KMS-11 (cell line): ENCODE results near the gene AUTS2.

ENCODE experiments used
- H2AFZ ChIP-seq: fragments of 200-600 bp; sonication (generic); 2 replicates; pipeline ENCODE4 v1.6.1; 2016; ENCODE audit warnings: antibody characterized with exemption, mixed run types, low read depth
- H3K27ac ChIP-seq: fragments of 200-600 bp; sonication (generic); 2 replicates; pipeline ENCODE4 v1.6.1; 2016; ENCODE audit warnings: mild to moderate bottlenecking, mixed run types
- H3K27me3 ChIP-seq: fragments of 200-600 bp; sonication (generic); 2 replicates; pipeline ENCODE4 v1.6.1; 2017; ENCODE audit warnings: mild to moderate bottlenecking, low read depth, mixed run types, moderate library complexity; ENCODE audit not compliant: insufficient read depth
- H3K36me3 ChIP-seq: fragments of 200-600 bp; sonication (generic); 2 replicates; pipeline ENCODE4 v1.6.1; 2017; ENCODE audit warnings: mild to moderate bottlenecking, mixed run types; ENCODE audit not compliant: insufficient read depth
- H3K4me1 ChIP-seq: fragments of 200-600 bp; sonication (generic); 2 replicates; pipeline ENCODE4 v1.6.1; 2016; ENCODE audit warnings: mild to moderate bottlenecking, low read depth, mixed run types; ENCODE audit not compliant: poor library complexity, severe bottlenecking
- H3K4me2 ChIP-seq: fragments of 200-600 bp; sonication (generic); 2 replicates; pipeline ENCODE4 v1.7.0; 2016; ENCODE audit warnings: mild to moderate bottlenecking, mixed run types
- H3K4me3 ChIP-seq: fragments of 200-600 bp; sonication (generic); IDR thresholded peaks from 2 replicates; pipeline ENCODE4 v1.6.1; 2017; ENCODE audit warnings: low read depth, low read length, mixed read lengths; ENCODE audit not compliant: insufficient read depth
- H3K79me2 ChIP-seq: fragments of 200-600 bp; sonication (generic); 2 replicates; pipeline ENCODE4 v1.6.1; 2016; ENCODE audit warnings: low read depth, mixed run types; ENCODE audit not compliant: insufficient read depth
- H3K9ac ChIP-seq: fragments of 200-600 bp; sonication (generic); 2 replicates; pipeline ENCODE4 v1.6.1; 2016; ENCODE audit warnings: mild to moderate bottlenecking, mixed run types
- H4K20me1 ChIP-seq: fragments of 200-600 bp; sonication (generic); 2 replicates; pipeline ENCODE4 v1.6.1; 2016; ENCODE audit warnings: mild to moderate bottlenecking, mixed run types; ENCODE audit not compliant: insufficient read depth
- TF ChIP-seq, protein P1 (sequence below): fragments of 200-600 bp; sonication (generic); conservative IDR thresholded peaks from 2 replicates; pipeline ENCODE4 v1.6.1; 2017; ENCODE audit warnings: low read depth, mild to moderate bottlenecking, antibody characterized with exemption, low read length, moderate library complexity, mixed read lengths

The AUTS2 gene

DNA sequence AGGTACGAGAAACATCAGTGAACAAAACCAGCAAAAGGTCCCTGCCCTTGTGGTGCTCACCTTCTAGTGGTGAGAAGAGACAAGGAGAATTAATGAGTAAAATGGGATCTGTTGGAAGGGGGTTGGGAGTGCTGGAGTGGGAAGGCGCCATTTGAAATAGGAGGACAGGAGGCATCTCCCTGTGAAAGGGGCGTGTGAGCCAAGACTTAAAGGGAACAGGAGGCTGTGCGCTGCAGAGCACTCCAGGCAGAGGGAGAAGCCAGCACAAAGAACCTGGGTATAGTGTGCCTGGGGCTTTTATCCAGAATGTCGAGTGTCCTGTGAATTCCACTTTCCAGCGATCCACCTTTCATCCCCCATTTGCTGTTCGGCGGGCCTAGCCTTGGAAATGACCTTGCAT, 1035.8 kb downstream of the AUTS2 start:
- no peak overlapping the region for H3K4me3 ChIP-seq
- no peaks in the 10 kb centered on the region for H3K79me2 ChIP-seq
- H4K20me1 ChIP-seq, result no peaks in the 10 kb centered on the region
- TF ChIP-seq, protein P1, sequence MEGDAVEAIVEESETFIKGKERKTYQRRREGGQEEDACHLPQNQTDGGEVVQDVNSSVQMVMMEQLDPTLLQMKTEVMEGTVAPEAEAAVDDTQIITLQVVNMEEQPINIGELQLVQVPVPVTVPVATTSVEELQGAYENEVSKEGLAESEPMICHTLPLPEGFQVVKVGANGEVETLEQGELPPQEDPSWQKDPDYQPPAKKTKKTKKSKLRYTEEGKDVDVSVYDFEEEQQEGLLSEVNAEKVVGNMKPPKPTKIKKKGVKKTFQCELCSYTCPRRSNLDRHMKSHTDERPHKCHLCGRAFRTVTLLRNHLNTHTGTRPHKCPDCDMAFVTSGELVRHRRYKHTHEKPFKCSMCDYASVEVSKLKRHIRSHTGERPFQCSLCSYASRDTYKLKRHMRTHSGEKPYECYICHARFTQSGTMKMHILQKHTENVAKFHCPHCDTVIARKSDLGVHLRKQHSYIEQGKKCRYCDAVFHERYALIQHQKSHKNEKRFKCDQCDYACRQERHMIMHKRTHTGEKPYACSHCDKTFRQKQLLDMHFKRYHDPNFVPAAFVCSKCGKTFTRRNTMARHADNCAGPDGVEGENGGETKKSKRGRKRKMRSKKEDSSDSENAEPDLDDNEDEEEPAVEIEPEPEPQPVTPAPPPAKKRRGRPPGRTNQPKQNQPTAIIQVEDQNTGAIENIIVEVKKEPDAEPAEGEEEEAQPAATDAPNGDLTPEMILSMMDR, result no peak
- H3K4me1 ChIP-seq, result no peaks in the 10 kb centered on the region
- no peak overlapping the region for H3K9ac ChIP-seq
- no peak overlapping the region for H3K4me2 ChIP-seq
- H3K27ac ChIP-seq, result no peak overlapping the region
- H2AFZ ChIP-seq, result no peak overlapping the region
- no peaks in the 10 kb centered on the region for H3K27me3 ChIP-seq
- H3K36me3 ChIP-seq, result no peaks in the 10 kb centered on the region

DNA sequence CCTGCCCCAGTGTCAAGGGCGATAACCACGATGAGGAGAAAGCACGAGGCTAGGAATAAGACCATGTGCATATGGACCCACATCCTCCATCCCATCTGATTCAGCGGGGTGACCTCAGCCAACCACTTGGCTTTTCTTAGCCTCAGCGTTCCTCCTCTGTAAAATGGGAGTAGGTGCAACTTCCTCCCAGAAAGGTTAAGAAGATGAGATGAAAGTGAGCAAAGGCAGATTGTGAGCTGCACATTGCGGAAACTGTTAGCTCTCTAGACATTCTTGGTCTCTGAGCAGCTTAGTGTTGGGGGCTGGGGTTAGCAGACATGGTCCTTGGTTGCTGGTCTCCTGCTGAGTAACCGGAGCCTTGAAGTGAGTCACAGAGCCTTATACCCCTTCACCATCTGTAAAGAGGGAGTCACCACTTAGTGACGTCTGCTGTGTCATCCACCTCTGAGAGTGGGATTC, 1036.4 kb downstream of the AUTS2 start:
- Histone ChIP-seq H2AFZ (no peak overlapping the region), H3K4me3 (no peak overlapping the region), H3K36me3 (no peaks in the 10 kb centered on the region), H3K27me3 (no peaks in the 10 kb centered on the region), H3K9ac (no peak overlapping the region), H3K4me2 (no peak overlapping the region), H4K20me1 (no peaks in the 10 kb centered on the region), H3K27ac (no peak overlapping the region), H3K4me1 (no peaks in the 10 kb centered on the region), H3K79me2 (no peaks in the 10 kb centered on the region)
- TF ChIP-seq, protein P1, result no peak

DNA sequence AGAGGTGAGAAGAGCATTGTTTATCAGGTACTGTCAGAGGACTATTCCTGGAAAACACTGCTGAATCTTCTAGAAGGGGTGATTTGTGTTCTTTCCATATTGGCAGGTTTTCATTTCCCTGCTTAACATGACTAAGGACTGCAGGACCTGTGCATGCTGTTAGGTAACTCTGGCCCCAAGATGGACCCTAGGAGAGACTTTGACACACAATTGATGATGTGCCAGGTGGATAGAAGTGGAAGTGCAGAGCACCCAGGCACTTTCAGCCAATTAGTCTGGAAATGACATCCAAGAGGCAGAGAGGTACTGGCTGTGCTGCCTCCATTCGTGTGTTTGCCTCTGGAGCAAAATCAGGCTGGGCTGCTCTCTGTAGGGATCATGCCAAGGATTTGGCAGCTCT, 1037.4 kb downstream of the AUTS2 start:
- H3K36me3 ChIP-seq, result no peaks in the 10 kb centered on the region

DNA sequence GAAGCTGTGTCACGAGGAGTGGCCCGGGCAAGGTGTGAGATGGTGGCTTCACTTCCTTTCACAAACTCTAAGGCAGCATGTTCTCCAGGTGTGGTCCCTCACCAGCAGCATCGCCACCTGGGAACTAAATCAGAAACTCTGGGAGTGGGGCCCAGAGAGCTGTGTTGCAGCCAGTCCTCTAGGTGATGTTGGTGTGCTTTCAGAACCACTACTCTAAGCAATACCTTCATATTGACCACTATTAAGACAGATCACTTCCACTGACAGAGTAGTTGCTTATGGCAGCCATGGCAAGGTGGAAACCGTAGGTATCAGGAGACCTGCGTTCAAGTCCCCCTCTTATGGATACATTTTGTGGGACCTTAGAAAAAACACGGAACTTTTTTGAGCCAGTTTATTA, 1037.9 kb downstream of the AUTS2 start:
- no peak overlapping the region for H2AFZ ChIP-seq
- H3K4me2 ChIP-seq, result no peak overlapping the region
- no peaks in the 10 kb centered on the region for H3K4me1 ChIP-seq
- no peaks in the 10 kb centered on the region for H3K79me2 ChIP-seq
- H3K9ac ChIP-seq, result no peak overlapping the region
- H3K27ac ChIP-seq, result no peak overlapping the region
- H3K4me3 ChIP-seq, result no peak overlapping the region
- H4K20me1 ChIP-seq, result no peaks in the 10 kb centered on the region
- H3K27me3 ChIP-seq, result no peaks in the 10 kb centered on the region
- no peaks in the 10 kb centered on the region for H3K36me3 ChIP-seq
- TF ChIP-seq, protein P1, result no peak

More for the DNA sequence above, 1037.4 kb downstream of the AUTS2 start:
- TF ChIP-seq, protein P1, result no peak
- no peak overlapping the region for H3K4me3 ChIP-seq
- H3K27me3 ChIP-seq, result no peaks in the 10 kb centered on the region
- no peaks in the 10 kb centered on the region for H3K4me1 ChIP-seq
- H3K79me2 ChIP-seq, result no peaks in the 10 kb centered on the region
- H3K27ac ChIP-seq, result no peak overlapping the region
- H3K9ac ChIP-seq, result no peak overlapping the region
- no peak overlapping the region for H3K4me2 ChIP-seq
- H2AFZ ChIP-seq, result no peak overlapping the region
- H4K20me1 ChIP-seq, result no peaks in the 10 kb centered on the region
